Ovary (tissue), 3 donors: Measurements from ENCODE around the gene SLC45A2.

Experiments used
- CTCF ChIP-seq, 3 donors: fragments of 450-650 bp in 2 of 3; fragments of 200-600 bp in 1 of 3; IDR thresholded peaks; one replicate each; pipeline versions ENCODE4 v1.5.1 to v1.8.0; 2016 to 2022; ENCODE audit warnings: antibody characterized with exemption in 3 of 3, mild to moderate bottlenecking in 1 of 3
- EP300 ChIP-seq: sonication (generic); formaldehyde crosslinking; IDR thresholded peaks from one replicate; pipeline ENCODE4 v1.6.1; 2017; ENCODE audit warnings: antibody characterized with exemption
- POLR2A ChIP-seq: fragments of 450-650 bp; IDR thresholded peaks from one replicate; pipeline ENCODE4 v1.6.1; 2017; ENCODE audit warnings: antibody characterized with exemption, mild to moderate bottlenecking, moderate library complexity
- donor health status: DM: no; HTN: no; CAD: no.

- TF ChIP-seq CTCF (IDR thresholded peaks at IDR 0.05) = no peak
- no peak for TF ChIP-seq EP300
- TF ChIP-seq POLR2A = no peak
Measured at GRCh38 chr5:33973271-33973670, 11.2 kb downstream of the SLC45A2 start.
